ENCODE data around the gene FAM20C.

The FAM20C gene

GRCh38 chr7:211033-211714 lies 18.8 kb downstream of the FAM20C start:
- DNase-seq, result no peak

- no peak for DNase-seq
Measured at GRCh38 chr7:211715-212058, 19.3 kb downstream of the FAM20C start.

GRCh38 chr7:212754-213153 lies 20.4 kb downstream of the FAM20C start:
- no peak for DNase-seq

- no peak for DNase-seq
Measured at GRCh38 chr7:213324-213993, 21.1 kb downstream of the FAM20C start.

- DNase-seq, result no peak
Measured at GRCh38 chr7:214410-215212, 22.2 kb downstream of the FAM20C start.

GRCh38 chr7:216360-217300 lies 24.3 kb downstream of the FAM20C start:
- no peak for DNase-seq

- DNase-seq, result no peak
Measured at GRCh38 chr7:217781-218180, 25.4 kb downstream of the FAM20C start.

GRCh38 chr7:218316-218715 lies 25.9 kb downstream of the FAM20C start:
- DNase-seq, result no peak

- no peak for DNase-seq
Measured at GRCh38 chr7:218896-219580, 26.7 kb downstream of the FAM20C start.

GRCh38 chr7:219581-220150 lies 27.3 kb downstream of the FAM20C start:
- DNase-seq, result no peak

GRCh38 chr7:220151-220841 lies 27.9 kb downstream of the FAM20C start:
- DNase-seq, result no peak

GRCh38 chr7:221978-222715 lies 29.8 kb downstream of the FAM20C start:
- DNase-seq, result no peak

- DNase-seq, result no peak
Measured at GRCh38 chr7:222716-223041, 30.3 kb downstream of the FAM20C start.

GRCh38 chr7:223118-223800 lies 30.9 kb downstream of the FAM20C start:
- DNase-seq, result no peak

- no peak for DNase-seq
Measured at GRCh38 chr7:223861-224260, 31.5 kb downstream of the FAM20C start.

GRCh38 chr7:226281-226895 lies 34.0 kb downstream of the FAM20C start:
- DNase-seq, result no peak

- no peak for DNase-seq
Measured at GRCh38 chr7:227926-228325, 35.6 kb downstream of the FAM20C start.

- no peak for DNase-seq
Measured at GRCh38 chr7:228610-229009, 36.2 kb downstream of the FAM20C start.

- no peak for DNase-seq
Measured at GRCh38 chr7:229184-229964, 37.0 kb downstream of the FAM20C start.

Data from central memory CD4-positive, alpha-beta T cell (primary cell).